IPS-15b (cell line): Measurements from ENCODE around the gene PARVB.

ENCODE experiments used
- H3K27me3 ChIP-seq: one replicate; pipeline ENCODE4 v1.6.1; 2013; ENCODE audit warnings: low read length; ENCODE audit not compliant: control insufficient read depth, insufficient read depth
- H3K36me3 ChIP-seq: one replicate; pipeline ENCODE4 v1.6.1; 2013; ENCODE audit warnings: low read length; ENCODE audit not compliant: control insufficient read depth, insufficient read depth
- H3K4me1 ChIP-seq: one replicate; pipeline ENCODE4 v1.6.1; 2013; ENCODE audit warnings: mild to moderate bottlenecking, low read length; ENCODE audit not compliant: control insufficient read depth, insufficient read depth
- H3K4me3 ChIP-seq: one replicate; pipeline ENCODE4 v1.5.1; 2013; ENCODE audit warnings: low read depth, low read length
- H3K9ac ChIP-seq: one replicate; pipeline ENCODE4 v1.6.1; 2013; ENCODE audit warnings: low read depth, mild to moderate bottlenecking, low read length
- H3K9me3 ChIP-seq: one replicate; pipeline ENCODE4 v1.6.1; 2013; ENCODE audit warnings: mild to moderate bottlenecking, low read length; ENCODE audit not compliant: control insufficient read depth, insufficient read depth

PARVB gene

GRCh38 chr22:43991316-43992020 lies 32.6 kb upstream of the PARVB start:
- Histone ChIP-seq H3K36me3 (peaks cover 49% of the 10 kb centered on the region), H3K4me1 (no peaks in the 10 kb centered on the region), H3K27me3 (no peaks in the 10 kb centered on the region), H3K9me3 (no peaks in the 10 kb centered on the region), H3K4me3 (no peak overlapping the region), H3K9ac (no peak overlapping the region)

GRCh38 chr22:43992331-43992821 lies 31.7 kb upstream of the PARVB start:
- Histone ChIP-seq H3K4me3 (no peak overlapping the region), H3K4me1 (no peaks in the 10 kb centered on the region), H3K9me3 (no peaks in the 10 kb centered on the region), H3K36me3 (peaks cover 52% of the 10 kb centered on the region), H3K27me3 (no peaks in the 10 kb centered on the region), H3K9ac (no peak overlapping the region)

- no peak overlapping the region for H3K9ac ChIP-seq
- H3K4me1 ChIP-seq = no peaks in the 10 kb centered on the region
- no peak overlapping the region for H3K4me3 ChIP-seq
- H3K36me3 ChIP-seq = peaks cover 57% of the 10 kb centered on the region
- H3K9me3 ChIP-seq = no peaks in the 10 kb centered on the region
- no peaks in the 10 kb centered on the region for H3K27me3 ChIP-seq
Measured at GRCh38 chr22:43993072-43993760, 30.9 kb upstream of the PARVB start.

GRCh38 chr22:43994006-43994405 lies 30.1 kb upstream of the PARVB start:
- Histone ChIP-seq H3K9me3 (no peaks in the 10 kb centered on the region), H3K9ac (no peak overlapping the region), H3K4me1 (no peaks in the 10 kb centered on the region), H3K36me3 (peaks cover 54% of the 10 kb centered on the region), H3K4me3 (no peak overlapping the region), H3K27me3 (no peaks in the 10 kb centered on the region)

- Histone ChIP-seq H3K27me3 (no peaks in the 10 kb centered on the region), H3K9me3 (no peaks in the 10 kb centered on the region), H3K4me3 (no peak overlapping the region), H3K9ac (no peak overlapping the region), H3K4me1 (no peaks in the 10 kb centered on the region), H3K36me3 (peaks cover 51% of the 10 kb centered on the region)
Measured at GRCh38 chr22:43994416-43994815, 29.7 kb upstream of the PARVB start.

- Histone ChIP-seq H3K36me3 (peaks cover 47% of the 10 kb centered on the region), H3K4me3 (no peak overlapping the region), H3K9me3 (no peaks in the 10 kb centered on the region)
Measured at GRCh38 chr22:43995057-43995685, 28.9 kb upstream of the PARVB start.

GRCh38 chr22:43995798-43996169 lies 28.3 kb upstream of the PARVB start:
- H3K36me3 ChIP-seq = peaks cover 45% of the 10 kb centered on the region
- H3K4me3 ChIP-seq = no peak overlapping the region
- H3K9ac ChIP-seq = no peak overlapping the region
- H3K9me3 ChIP-seq = no peaks in the 10 kb centered on the region
- no peaks in the 10 kb centered on the region for H3K4me1 ChIP-seq
- H3K27me3 ChIP-seq = no peaks in the 10 kb centered on the region

More at GRCh38 chr22:43995057-43995685, 28.9 kb upstream of the PARVB start:
- H3K9ac ChIP-seq = no peak overlapping the region
- H3K27me3 ChIP-seq = no peaks in the 10 kb centered on the region
- no peaks in the 10 kb centered on the region for H3K4me1 ChIP-seq

GRCh38 chr22:43996170-43996980 lies 27.7 kb upstream of the PARVB start:
- H3K4me3 ChIP-seq = no peak overlapping the region
- H3K27me3 ChIP-seq = no peaks in the 10 kb centered on the region
- H3K9ac ChIP-seq = no peak overlapping the region
- peaks cover 45% of the 10 kb centered on the region for H3K36me3 ChIP-seq
- H3K4me1 ChIP-seq = no peaks in the 10 kb centered on the region
- H3K9me3 ChIP-seq = no peaks in the 10 kb centered on the region

GRCh38 chr22:43996981-43997265 lies 27.2 kb upstream of the PARVB start:
- Histone ChIP-seq H3K9ac (no peak overlapping the region), H3K4me3 (no peak overlapping the region), H3K36me3 (peaks cover 40% of the 10 kb centered on the region), H3K4me1 (no peaks in the 10 kb centered on the region), H3K9me3 (no peaks in the 10 kb centered on the region), H3K27me3 (no peaks in the 10 kb centered on the region)

GRCh38 chr22:43998679-43999264 lies 25.3 kb upstream of the PARVB start:
- no peaks in the 10 kb centered on the region for H3K4me1 ChIP-seq
- no peaks in the 10 kb centered on the region for H3K9me3 ChIP-seq
- no peaks in the 10 kb centered on the region for H3K27me3 ChIP-seq
- no peak overlapping the region for H3K4me3 ChIP-seq
- H3K36me3 ChIP-seq = peaks cover 30% of the 10 kb centered on the region
- H3K9ac ChIP-seq = no peak overlapping the region

- peaks cover 27% of the 10 kb centered on the region for H3K36me3 ChIP-seq
- no peak overlapping the region for H3K9ac ChIP-seq
- H3K4me3 ChIP-seq = no peak overlapping the region
- no peaks in the 10 kb centered on the region for H3K9me3 ChIP-seq
- H3K4me1 ChIP-seq = no peaks in the 10 kb centered on the region
- H3K27me3 ChIP-seq = no peaks in the 10 kb centered on the region
Measured at GRCh38 chr22:43999378-43999777, 24.7 kb upstream of the PARVB start.
